Bronchial epithelial cell (primary cell): ENCODE results near the gene CXCL9. TPM values are rescaled to one million over a fixed set of nuclear protein-coding genes. Genes with fewer than 3 reads are reported as not detected.
A peak's percentile ranks its signal among the peaks of the same experiment; 100 is the strongest.

Experiments used
- DNase-seq: peaks from one replicate; pipeline ENCODE4 v3.0.0-alpha.2; 2010; ENCODE audit warnings: low read depth
- FAIRE-seq: peaks from 2 replicates; lab custom pipeline; 2011; peaks lifted over from hg19 to GRCh38; lab: Jason Lieb, UNC
- H3K27me3 ChIP-seq: 2 replicates; pipeline ENCODE4 v1.5.1; 2011; ENCODE audit warnings: low read length; ENCODE audit not compliant: control insufficient read depth, insufficient read depth
- H3K36me3 ChIP-seq: 2 replicates; pipeline ENCODE4 v1.5.1; 2011; ENCODE audit warnings: low read length; ENCODE audit not compliant: control insufficient read depth, insufficient read depth
- H3K4me3 ChIP-seq: 2 replicates; pipeline ENCODE4 v1.5.1; 2011; ENCODE audit warnings: mild to moderate bottlenecking, low read depth, low read length, control low read depth
- total RNA-seq: library from RNA; depleted of rRNA; stranded (reverse); fragments of >200 nt; gene quantifications from 2 replicates; pipeline ENCODE4 v1.2.1, GENCODE V29; 2014
- TF ChIP-seq, protein P1 (sequence below): IDR thresholded peaks from 2 replicates; pipeline ENCODE4 v1.5.1; 2011; ENCODE audit warnings: mild to moderate bottlenecking, moderate library complexity, low read length, control low read depth, inconsistent platforms; ENCODE audit not compliant: insufficient read depth, severe bottlenecking

Gene CXCL9
- total RNA-seq, 1 donor from 2014 or later, result not detected

- TF ChIP-seq, protein P1, sequence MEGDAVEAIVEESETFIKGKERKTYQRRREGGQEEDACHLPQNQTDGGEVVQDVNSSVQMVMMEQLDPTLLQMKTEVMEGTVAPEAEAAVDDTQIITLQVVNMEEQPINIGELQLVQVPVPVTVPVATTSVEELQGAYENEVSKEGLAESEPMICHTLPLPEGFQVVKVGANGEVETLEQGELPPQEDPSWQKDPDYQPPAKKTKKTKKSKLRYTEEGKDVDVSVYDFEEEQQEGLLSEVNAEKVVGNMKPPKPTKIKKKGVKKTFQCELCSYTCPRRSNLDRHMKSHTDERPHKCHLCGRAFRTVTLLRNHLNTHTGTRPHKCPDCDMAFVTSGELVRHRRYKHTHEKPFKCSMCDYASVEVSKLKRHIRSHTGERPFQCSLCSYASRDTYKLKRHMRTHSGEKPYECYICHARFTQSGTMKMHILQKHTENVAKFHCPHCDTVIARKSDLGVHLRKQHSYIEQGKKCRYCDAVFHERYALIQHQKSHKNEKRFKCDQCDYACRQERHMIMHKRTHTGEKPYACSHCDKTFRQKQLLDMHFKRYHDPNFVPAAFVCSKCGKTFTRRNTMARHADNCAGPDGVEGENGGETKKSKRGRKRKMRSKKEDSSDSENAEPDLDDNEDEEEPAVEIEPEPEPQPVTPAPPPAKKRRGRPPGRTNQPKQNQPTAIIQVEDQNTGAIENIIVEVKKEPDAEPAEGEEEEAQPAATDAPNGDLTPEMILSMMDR, result no peak
- FAIRE-seq, result no peak
These were observed 10.2 kb downstream of the CXCL9 start for GRCh38 chr4:75997081-75997480.

DNA sequence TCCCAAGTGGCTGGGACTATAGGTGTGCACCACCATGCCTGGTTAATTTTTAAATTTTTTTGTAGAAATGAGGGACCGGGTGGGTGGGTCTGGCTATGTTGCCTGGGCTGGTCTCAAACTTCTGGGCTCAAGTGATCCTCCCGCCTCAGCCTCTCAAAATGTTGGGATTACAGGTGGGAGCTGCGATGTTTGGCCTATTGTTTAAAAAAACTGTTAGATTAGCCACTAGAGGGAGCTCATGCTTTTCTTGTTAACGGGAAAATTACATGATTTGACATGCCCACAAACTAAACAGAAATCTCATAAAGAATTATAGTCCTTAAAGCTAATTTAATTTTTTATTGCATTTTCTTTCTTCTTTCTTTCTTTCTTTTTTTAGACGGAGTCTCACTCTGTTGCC is 11.6 kb downstream of the CXCL9 start:
- FAIRE-seq, result no peak
- no peak overlapping the region for H3K4me3 ChIP-seq
- peak; percentile 55 for DNase-seq
- no peaks in the 10 kb centered on the region for H3K36me3 ChIP-seq
- TF ChIP-seq, protein P1, result peak; percentile 57
- H3K27me3 ChIP-seq, result no peaks in the 10 kb centered on the region

More at GRCh38 chr4:75997081-75997480, 10.2 kb downstream of the CXCL9 start:
- no peaks in the 10 kb centered on the region for H3K36me3 ChIP-seq
- no peaks in the 10 kb centered on the region for H3K27me3 ChIP-seq
- H3K4me3 ChIP-seq, result no peak overlapping the region
- DNase-seq, result no peak

- no peaks in the 10 kb centered on the region for H3K27me3 ChIP-seq
- no peak for DNase-seq
- H3K4me3 ChIP-seq, result no peak overlapping the region
- TF ChIP-seq, protein P1, result no peak
- FAIRE-seq, result no peak
- H3K36me3 ChIP-seq, result no peaks in the 10 kb centered on the region
These were observed 14.8 kb downstream of the CXCL9 start for GRCh38 chr4:75992462-75992861.

- FAIRE-seq, result no peak
- Histone ChIP-seq H3K4me3 (peak overlapping the region; percentile 90), H3K27me3 (no peaks in the 10 kb centered on the region), H3K36me3 (no peaks in the 10 kb centered on the region)
- DNase-seq, result no peak
- TF ChIP-seq, protein P1, result no peak
These were observed 17.3 kb downstream of the CXCL9 start for GRCh38 chr4:75989846-75990528.

DNA sequence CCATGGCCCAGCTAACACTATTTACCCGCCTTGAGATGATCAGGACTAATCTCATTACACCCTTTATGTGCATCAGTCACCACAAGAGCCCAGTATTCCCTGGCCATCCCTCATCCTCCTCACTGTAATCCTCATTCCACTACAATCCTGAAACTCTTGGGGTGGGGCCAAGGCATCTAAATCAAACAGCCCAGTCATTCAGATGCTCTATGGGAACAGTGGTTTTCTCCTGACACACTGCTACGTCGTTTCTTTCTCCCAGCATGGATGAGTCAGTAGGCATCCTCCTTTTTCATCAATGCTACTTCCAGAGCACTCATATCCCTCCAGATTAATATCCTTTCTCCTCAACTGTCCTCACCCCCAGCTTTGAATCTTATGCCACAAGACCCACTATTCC is 22.2 kb downstream of the CXCL9 start:
- peak; percentile 80 for DNase-seq
- TF ChIP-seq, protein P1, result no peak
- peaks cover 5% of the 10 kb centered on the region for H3K36me3 ChIP-seq
- FAIRE-seq, result no peak
- H3K4me3 ChIP-seq, result no peak overlapping the region
- H3K27me3 ChIP-seq, result no peaks in the 10 kb centered on the region

GRCh38 chr4:75980576-75980975 is 26.7 kb downstream of the CXCL9 start:
- FAIRE-seq (peak; percentile 77), DNase-seq (no peak)
- TF ChIP-seq, protein P1, result no peak
- Histone ChIP-seq H3K36me3 (peaks cover 9% of the 10 kb centered on the region), H3K4me3 (no peak overlapping the region), H3K27me3 (no peaks in the 10 kb centered on the region)
